ENCODE results near the gene LENEP.
"Not testable (repeated sequence)": the region's sequence is repeated elsewhere in the genome, so short reads cannot be mapped to it uniquely, and the experiment has no call there.

The LENEP gene

GRCh38 chr1:154974808-154975408 lies 18.5 kb upstream of the LENEP start:
- peak; percentile 86 to 93 for DNase-seq (ENCODE audit: extremely low read depth in 1 of 2, low read depth in 1 of 2)

DNA sequence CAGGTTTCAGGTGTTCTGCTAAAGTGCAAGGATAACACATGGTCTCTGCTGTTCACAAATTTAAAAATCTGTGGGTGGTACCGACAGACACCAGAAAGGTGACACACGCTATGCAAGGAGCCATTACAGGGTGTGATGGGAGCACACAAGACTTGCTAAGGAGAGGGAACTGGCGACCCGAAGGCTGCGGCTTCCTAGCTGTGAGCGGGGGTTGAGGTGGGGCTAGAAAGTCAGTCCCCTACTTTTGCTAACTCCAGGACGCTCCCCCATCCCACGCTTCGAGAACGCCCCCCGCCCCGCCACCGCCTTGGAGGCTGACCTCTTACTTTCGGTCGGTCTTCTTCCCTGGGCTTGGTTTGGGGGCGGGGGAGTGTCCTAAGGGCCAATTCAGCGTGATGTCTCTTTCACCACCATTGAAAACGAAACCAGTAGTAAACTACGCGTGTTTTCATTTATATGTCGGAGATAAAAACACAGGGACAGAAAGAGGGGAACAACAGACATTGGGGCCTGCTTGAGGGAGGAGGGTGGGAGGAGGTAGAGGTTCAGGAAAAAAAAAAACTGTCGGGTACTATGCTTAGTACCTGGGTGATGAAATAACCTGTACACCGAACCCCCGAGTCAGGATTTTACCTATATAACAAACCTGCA lies 17.9 kb upstream of the LENEP start:
- peak; percentile 48 to 69 for DNase-seq (ENCODE audit: extremely low read depth in 1 of 2, low read depth in 1 of 2)

DNA sequence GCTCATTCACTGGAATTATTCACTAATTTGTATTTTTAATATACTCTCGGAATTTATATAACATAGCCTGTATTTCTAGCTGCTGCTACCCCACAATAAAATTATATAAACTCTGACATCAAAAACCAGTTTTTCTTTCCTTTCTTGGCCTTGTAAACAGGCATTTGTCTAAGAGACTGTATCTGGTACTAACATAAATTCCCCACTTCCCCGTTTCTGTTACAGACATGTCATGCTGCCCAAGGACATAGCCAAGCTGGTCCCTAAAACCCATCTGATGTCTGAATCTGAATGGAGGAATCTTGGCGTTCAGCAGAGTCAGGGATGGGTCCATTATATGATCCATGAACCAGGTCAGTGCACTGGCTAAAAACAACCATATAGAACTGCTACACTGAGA lies 15.6 kb upstream of the LENEP start:
- not testable (repeated sequence) for DNase-seq (ENCODE audit: extremely low read depth in 1 of 2, low read depth in 1 of 2)

GRCh38 chr1:154978360-154978759 lies 15.0 kb upstream of the LENEP start:
- no peak for DNase-seq (ENCODE audit: extremely low read depth in 1 of 2, low read depth in 1 of 2)

- DNase-seq (ENCODE audit: extremely low read depth in 1 of 2, low read depth in 1 of 2) = no peak
These were observed 11.0 kb upstream of the LENEP start for GRCh38 chr1:154982341-154982740.

DNA sequence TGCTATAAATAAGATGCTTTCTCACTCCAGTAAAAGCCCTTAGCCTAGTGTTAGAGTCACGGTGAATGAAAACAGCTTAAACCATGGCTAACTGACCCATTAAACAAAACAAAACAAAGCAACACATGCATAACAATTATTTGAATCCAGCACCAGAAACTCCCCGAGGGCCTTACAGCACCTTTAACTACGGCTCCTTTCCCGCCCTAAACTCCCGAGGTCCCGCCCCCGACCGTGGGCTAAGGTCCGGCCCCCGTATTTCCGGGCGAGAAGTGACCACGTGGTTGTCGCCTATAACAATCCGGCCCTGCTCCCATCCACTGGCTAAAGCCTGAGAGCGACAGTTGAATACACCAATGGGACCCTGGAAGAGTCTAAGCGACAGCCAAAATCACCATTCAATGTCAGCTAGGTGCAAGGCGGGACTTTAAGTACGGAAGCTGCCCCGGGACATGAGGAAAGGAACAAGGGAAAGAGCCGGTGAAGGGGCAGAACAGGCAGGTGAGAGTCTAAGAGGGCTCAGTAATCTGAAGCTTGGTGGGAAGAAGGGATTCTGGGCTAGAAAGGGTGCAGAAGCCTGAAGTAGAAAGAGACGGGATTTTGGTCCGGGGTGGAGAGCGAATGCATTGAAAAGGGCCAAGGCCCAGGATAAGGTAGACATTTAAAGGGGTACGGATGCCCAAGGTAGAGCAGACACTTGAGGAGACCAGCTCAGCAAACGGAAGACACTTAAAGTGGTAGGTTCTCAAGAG lies 10.3 kb upstream of the LENEP start, which contains the start of gene FLAD1:
TSS of gene FLAD1 (plus strand) at position 448 of the 752 bp plus-strand sequence. CDS start 351 bp downstream, outside the sequence.
- peak; percentile 91 to 96 for DNase-seq (ENCODE audit: extremely low read depth in 1 of 2, low read depth in 1 of 2)

DNA sequence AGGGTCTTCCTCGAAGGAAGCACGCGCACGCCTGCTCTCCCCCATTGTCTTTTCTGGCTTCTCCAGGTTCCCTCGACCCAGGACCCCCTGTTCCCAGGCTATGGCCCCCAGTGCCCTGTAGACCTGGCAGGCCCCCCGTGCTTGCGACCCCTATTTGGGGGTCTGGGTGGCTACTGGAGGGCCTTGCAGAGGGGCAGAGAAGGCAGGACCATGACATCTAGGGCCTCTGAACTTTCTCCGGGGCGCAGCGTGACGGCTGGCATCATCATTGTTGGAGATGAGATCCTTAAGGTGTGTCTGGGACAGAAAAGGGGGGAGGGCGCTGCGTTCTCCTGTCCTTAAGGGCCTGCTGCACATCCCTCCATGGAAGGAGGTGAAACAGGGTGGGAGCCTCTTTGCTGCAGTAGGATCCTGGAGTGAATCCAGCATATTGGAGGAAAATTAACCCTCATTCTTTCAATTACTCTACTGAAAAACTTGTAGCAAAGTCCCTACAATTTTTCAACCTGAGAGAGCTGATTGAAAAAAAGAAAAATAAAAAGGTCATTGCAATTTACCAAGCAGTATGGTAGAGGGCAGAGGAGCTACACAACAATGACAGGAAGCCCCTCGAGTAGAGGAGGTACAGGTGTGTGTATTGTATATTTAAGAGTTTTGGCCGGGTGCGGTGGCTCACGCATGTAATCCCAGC lies 9.5 kb upstream of the LENEP start:
- no peak for DNase-seq (ENCODE audit: extremely low read depth in 1 of 2, low read depth in 1 of 2)

DNA sequence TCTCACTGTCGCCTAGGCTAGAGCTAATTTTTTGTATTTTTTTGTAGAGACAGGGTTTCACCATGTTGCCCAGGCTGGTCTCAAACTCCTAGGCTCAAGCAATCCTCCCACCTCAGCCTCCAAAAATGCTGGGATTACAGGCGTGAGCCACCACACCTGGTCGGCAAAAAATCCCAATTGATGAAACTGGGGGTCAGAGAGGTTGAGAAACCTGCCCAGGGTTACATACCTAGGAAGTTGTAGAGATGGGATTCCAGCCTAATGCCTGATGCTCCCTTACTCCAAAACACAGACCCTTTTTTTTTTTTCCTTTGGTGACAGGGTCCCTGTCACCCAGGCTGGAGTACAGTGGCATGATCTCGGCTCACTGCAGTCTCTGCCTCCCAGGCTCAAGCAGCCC lies 6.7 kb upstream of the LENEP start:
- not testable (repeated sequence) for DNase-seq (ENCODE audit: extremely low read depth in 1 of 2, low read depth in 1 of 2)

GRCh38 chr1:154987326-154987725 lies 6.1 kb upstream of the LENEP start:
- no peak for DNase-seq (ENCODE audit: extremely low read depth in 1 of 2, low read depth in 1 of 2)

DNA sequence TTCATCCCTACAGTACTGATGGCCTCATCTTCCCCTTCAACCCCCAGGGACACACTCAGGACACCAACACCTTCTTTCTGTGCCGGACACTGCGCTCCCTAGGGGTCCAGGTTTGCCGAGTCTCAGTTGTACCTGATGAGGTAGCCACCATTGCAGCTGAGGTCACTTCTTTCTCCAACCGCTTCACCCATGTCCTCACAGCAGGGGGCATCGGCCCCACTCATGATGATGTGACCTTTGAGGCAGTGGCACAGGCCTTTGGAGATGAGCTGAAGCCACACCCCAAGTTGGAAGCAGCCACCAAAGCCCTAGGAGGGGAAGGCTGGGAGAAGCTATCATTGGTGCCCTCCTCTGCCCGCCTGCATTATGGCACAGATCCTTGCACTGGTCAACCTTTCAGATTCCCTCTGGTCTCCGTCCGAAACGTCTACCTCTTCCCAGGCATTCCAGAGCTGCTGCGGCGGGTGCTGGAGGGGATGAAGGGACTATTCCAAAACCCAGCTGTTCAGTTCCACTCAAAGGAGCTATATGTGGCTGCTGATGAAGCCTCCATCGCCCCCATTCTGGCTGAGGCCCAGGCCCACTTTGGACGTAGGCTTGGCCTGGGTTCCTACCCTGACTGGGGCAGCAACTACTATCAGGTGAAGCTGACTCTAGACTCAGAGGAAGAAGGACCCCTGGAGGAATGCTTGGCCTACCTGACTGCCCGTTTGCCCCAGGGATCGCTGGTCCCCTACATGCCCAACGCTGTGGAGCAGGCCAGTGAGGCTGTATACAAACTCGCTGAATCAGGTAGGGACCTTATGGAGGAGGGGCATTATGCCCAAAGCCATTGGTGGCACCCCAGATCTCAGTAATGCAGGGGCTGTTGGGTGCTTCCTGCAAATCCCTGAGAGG lies 5.1 kb upstream of the LENEP start:
- no peak for DNase-seq (ENCODE audit: extremely low read depth in 1 of 2, low read depth in 1 of 2)

GRCh38 chr1:154989195-154989860 lies 4.1 kb upstream of the LENEP start:
- no peak for DNase-seq (ENCODE audit: extremely low read depth in 1 of 2, low read depth in 1 of 2)

DNA sequence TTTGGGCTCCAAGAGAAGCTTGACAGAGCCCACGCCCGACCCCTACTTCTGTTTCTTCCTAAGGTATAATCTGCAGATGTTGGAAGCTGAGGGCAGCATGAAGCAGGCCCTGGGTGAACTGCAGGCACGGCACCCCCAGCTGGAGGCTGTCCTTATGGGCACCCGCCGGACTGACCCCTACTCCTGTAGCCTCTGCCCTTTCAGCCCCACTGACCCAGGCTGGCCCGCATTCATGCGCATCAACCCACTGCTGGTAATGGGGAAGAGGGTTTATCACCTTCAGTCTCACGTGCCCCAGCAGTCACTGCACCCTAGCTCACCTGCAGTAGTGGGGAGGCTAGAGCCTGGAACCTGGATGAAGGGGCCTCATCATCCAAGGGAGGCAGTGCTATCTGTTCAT lies 3.1 kb upstream of the LENEP start:
- no peak for DNase-seq (ENCODE audit: extremely low read depth in 1 of 2, low read depth in 1 of 2)

DNA sequence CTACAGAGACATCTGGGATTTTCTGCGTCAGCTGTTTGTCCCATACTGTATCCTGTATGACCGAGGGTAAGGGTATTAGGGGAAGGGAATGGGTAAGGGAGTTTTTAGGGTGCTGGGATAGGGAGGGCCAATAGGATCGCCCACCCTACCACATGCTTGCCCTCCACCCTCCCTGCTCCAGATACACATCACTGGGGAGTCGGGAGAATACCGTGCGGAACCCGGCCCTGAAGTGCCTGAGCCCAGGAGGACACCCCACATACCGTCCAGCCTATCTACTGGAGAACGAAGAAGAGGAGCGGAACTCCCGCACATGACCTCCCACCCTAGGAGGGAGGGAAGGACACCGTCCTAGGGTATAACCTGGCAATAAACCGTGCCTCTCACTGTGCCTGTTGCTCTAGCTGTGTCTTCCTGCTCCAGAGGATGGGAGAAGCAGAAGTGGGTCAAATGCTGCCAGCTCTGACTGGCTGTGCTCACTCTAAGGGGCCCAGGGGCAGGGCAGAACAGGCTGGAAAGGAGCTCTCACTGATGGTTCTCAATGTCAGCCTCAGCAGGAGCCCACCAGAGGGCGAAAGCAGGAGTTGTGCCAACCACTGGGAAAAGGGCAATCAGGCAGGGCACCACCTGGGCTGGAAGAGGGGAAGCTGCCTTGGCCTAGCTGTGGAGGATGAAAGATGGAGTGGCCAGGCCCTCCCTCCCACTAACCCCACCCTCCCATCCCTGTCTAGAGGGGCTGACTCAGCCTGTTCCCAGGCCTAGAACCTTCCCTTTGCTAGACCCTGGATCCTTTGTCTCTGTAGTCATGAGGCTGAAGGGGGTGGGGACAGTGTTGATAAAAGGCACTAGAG lies 440 bp upstream of the LENEP start:
- DNase-seq (ENCODE audit: extremely low read depth in 1 of 2, low read depth in 1 of 2) = no peak

DNA sequence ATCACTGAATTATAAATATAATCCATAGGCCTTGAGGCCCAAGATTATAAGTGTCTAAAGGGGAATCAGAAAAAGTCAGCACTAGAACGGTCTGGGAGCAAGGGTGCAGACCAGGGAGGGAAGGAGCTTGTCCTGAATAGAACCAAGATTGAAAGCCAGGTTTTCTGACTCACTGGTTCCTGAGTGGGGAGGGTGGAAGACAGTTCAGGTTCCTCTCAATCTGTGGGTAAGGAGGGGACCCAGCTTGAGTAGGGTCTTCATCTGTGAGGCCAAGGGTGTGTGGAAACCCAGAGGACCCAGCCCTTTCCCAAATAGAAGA lies 842 bp downstream of the LENEP start:
- no peak for DNase-seq (ENCODE audit: extremely low read depth in 1 of 2, low read depth in 1 of 2)

DNA sequence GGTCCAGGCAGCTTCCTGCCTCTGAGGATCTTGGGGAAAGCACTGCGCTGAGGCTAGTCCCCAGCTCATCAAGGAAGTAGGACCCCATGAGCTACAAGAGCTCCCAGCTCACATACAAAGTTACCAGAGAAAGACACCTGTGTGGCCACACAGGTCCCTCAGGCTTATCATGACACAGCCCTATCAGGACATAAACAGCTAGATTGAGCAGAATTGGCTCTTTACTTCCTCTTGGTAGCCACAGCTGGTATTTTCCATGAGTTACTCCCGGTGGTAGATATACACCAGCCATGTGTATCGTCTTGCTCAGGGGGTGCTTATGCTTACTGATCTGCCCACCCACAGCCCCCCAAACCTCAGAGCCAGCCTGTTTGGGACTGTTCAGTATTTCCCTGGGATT lies 1.2 kb downstream of the LENEP start:
- DNase-seq (ENCODE audit: extremely low read depth in 1 of 2, low read depth in 1 of 2) = no peak

DNA sequence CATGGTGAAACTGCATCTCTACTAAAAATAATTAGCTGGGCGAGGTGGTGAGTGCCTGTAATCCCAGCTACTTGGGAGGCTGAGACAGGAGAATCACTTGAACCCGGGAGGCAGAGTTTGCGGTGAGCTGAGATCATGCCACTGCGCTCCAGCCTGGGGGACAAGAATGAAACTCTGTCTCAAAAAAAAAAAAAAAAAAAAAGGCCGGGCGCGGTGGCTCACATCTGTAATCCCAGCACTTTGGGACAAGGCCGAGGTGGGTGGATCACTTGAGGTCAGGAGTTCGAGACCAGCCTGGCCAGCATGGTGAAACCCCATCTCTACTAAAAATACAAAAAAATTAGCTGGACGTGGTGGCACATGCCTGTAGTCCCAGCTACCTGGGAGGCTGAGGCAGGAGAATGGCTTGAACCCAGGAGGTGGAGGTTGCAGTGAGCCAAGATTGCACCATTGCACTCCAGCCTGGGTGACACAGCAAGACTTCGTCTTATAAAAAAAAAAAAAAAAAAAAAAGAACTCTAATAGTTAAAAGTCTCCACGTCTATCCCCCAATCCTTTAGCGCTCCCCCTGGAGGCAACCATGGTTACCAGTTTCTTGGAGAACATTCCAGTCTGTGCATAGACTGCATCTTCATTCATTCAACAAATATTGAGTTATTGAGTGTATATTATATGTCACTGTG lies 2.1 kb downstream of the LENEP start:
- not testable (repeated sequence) for DNase-seq (ENCODE audit: extremely low read depth in 1 of 2, low read depth in 1 of 2)

DNA sequence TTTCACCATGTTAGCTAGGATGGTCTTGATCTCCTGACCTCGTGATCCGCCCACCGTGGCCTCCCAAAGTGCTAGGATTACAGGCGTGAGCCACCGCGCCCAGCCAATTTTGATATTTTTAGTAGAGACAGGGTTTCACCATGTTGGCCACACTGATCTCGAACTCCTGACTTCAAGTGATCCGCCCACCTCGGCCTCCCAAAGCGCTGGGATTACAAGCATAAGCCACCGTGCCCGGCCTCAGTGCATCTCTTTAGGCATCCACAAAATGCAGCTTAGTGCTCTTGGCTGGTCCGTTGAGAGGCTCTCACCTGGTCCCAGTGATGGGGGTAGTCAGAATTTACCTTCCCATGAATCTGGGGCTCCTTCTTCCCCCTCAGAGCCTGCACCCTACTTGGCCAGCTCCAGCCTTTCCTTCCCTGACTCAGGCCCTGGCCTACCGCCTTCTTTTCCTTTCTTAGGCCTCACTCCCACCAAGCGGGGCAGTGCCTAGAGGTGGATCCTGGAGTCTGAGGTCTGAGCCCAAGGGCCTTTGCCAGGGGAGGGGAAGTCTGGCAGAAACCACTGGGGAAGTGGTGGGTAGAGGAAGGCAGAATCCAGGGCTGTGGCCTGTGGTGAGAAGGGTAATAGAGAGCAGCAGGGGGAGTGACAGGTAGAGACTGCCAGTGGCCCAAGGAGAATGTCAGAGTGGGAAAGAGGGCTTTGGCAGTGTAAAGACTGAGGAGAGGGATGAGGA lies 3.7 kb downstream of the LENEP start:
- no peak for DNase-seq (ENCODE audit: extremely low read depth in 1 of 2, low read depth in 1 of 2)

GRCh38 chr1:154998201-154998780 lies 4.9 kb downstream of the LENEP start:
- no peak for DNase-seq (ENCODE audit: extremely low read depth in 1 of 2, low read depth in 1 of 2)

All from stimulated activated CD8-positive, alpha-beta memory T cell treated with anti-CD3 and anti-CD28 coated beads, Interleukin-7, amount 100 ng/mL, for 48 hours (primary cell).